ENCODE data around the gene KIF21A. TPM values are rescaled to one million over a fixed set of nuclear protein-coding genes. Genes with fewer than 3 reads are reported as not detected.
"Not testable (repeated sequence)": the region's sequence is repeated elsewhere in the genome, so short reads cannot be mapped to it uniquely, and the experiment has no call there.

The KIF21A gene
- total RNA-seq, 3 donors from 2014 or later: 26.6 to 28.1 (median 27.4) TPM

- DNase-seq (no peak), ATAC-seq (no peak)
- no peaks in the 10 kb centered on the region for H3K36me3 ChIP-seq (ENCODE audit: low read depth)
- H3K9me3 ChIP-seq: no peaks in the 10 kb centered on the region
- H3K4me3 ChIP-seq: no peak overlapping the region
- intact Hi-C loops (cut with DNase I, micrococcal nuclease): no loop called here
- TF ChIP-seq, protein P1, sequence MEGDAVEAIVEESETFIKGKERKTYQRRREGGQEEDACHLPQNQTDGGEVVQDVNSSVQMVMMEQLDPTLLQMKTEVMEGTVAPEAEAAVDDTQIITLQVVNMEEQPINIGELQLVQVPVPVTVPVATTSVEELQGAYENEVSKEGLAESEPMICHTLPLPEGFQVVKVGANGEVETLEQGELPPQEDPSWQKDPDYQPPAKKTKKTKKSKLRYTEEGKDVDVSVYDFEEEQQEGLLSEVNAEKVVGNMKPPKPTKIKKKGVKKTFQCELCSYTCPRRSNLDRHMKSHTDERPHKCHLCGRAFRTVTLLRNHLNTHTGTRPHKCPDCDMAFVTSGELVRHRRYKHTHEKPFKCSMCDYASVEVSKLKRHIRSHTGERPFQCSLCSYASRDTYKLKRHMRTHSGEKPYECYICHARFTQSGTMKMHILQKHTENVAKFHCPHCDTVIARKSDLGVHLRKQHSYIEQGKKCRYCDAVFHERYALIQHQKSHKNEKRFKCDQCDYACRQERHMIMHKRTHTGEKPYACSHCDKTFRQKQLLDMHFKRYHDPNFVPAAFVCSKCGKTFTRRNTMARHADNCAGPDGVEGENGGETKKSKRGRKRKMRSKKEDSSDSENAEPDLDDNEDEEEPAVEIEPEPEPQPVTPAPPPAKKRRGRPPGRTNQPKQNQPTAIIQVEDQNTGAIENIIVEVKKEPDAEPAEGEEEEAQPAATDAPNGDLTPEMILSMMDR (IDR thresholded peaks at IDR 0.05): no peak
- H3K4me1 ChIP-seq (ENCODE audit: low read depth): no peaks in the 10 kb centered on the region
Measured at GRCh38 chr12:39476121-39476520, 33.2 kb upstream of the KIF21A start.

GRCh38 chr12:39475136-39475535 is 32.2 kb upstream of the KIF21A start:
- H3K4me1 ChIP-seq (ENCODE audit: low read depth); intact Hi-C loops (cut with DNase I, micrococcal nuclease); H3K36me3 ChIP-seq (ENCODE audit: low read depth); H3K4me3 ChIP-seq; ATAC-seq; H3K9me3 ChIP-seq; DNase-seq: not testable (repeated sequence)

DNA sequence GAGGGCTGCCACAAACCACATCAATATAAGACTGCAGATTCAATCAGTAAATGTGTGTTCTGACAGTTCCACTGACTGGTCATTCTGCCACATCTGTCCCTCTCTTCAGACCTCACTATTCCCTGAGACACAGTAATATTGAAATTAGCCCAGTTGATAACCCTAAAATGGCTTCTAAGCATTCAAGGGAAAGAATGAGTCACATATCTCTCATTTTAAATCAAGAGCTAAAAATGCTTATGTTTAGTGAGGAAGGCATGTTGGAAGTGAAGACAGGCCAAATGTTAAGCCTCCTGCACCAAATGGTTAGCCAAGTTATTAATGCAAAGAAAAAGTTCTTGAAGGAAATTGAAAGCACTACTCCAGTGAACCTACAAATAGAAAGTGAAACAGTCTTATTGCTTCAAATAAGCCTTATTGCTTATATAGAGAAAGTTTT is 24.5 kb upstream of the KIF21A start:
- Histone ChIP-seq H3K36me3 (ENCODE audit: low read depth) (no peaks in the 10 kb centered on the region), H3K9me3 (no peaks in the 10 kb centered on the region), H3K4me3 (no peak overlapping the region), H3K4me1 (ENCODE audit: low read depth) (no peaks in the 10 kb centered on the region)
- no peak for DNase-seq
- no peak for ATAC-seq
- intact Hi-C loops (cut with DNase I, micrococcal nuclease): no loop called here
- TF ChIP-seq, protein P1 (IDR thresholded peaks at IDR 0.05): no peak

GRCh38 chr12:39464976-39465695 is 22.2 kb upstream of the KIF21A start:
- Histone ChIP-seq H3K36me3 (ENCODE audit: low read depth) (no peaks in the 10 kb centered on the region), H3K4me1 (ENCODE audit: low read depth) (no peaks in the 10 kb centered on the region), H3K4me3 (no peak overlapping the region), H3K9me3 (no peaks in the 10 kb centered on the region)
- TF ChIP-seq, protein P1 (IDR thresholded peaks at IDR 0.05): no peak
- intact Hi-C loops (cut with DNase I, micrococcal nuclease): no loop called here
- ATAC-seq (no peak), DNase-seq (no peak)

- ATAC-seq (no peak), DNase-seq (no peak)
- intact Hi-C loops (cut with DNase I, micrococcal nuclease): no loop called here
- no peaks in the 10 kb centered on the region for H3K36me3 ChIP-seq (ENCODE audit: low read depth)
- no peak overlapping the region for H3K4me3 ChIP-seq
- TF ChIP-seq, protein P1 (IDR thresholded peaks at IDR 0.05): no peak
- H3K4me1 ChIP-seq (ENCODE audit: low read depth): no peaks in the 10 kb centered on the region
- no peaks in the 10 kb centered on the region for H3K9me3 ChIP-seq
Measured at GRCh38 chr12:39461059-39461458, 18.1 kb upstream of the KIF21A start.

DNA sequence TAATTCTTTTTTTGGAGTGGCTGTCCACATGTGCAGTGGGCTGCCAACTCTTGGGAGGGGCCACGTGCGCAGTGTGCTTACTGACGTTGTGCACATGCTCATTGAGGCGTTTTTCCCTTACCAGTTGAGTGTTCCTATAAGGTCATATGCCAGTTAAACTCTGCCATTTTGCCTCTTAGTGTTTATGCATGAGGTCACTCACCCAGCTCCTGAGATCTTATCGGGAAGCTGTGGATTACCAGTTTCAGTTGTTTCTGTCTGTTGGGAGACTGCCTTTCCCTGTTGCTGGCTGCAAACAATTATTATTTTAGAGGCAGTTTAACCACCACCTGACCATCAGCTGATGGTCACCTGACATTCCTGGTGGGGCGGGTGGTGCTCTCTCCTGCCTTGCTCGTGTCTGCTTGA is 16.1 kb upstream of the KIF21A start:
- ATAC-seq (no peak), DNase-seq (no peak)
- Histone ChIP-seq H3K4me3 (no peak overlapping the region), H3K9me3 (no peaks in the 10 kb centered on the region), H3K36me3 (ENCODE audit: low read depth) (no peaks in the 10 kb centered on the region), H3K4me1 (ENCODE audit: low read depth) (no peaks in the 10 kb centered on the region)
- intact Hi-C loops (cut with DNase I, micrococcal nuclease): no loop called here
- TF ChIP-seq, protein P1 (IDR thresholded peaks at IDR 0.05): no peak
